ENCODE data around the gene LRRC36. TPM values are rescaled to one million over a fixed set of nuclear protein-coding genes. Genes with fewer than 3 reads are reported as not detected.

The LRRC36 gene
- total RNA-seq, 6 experiments from 2014 or later, result not detected

DNA sequence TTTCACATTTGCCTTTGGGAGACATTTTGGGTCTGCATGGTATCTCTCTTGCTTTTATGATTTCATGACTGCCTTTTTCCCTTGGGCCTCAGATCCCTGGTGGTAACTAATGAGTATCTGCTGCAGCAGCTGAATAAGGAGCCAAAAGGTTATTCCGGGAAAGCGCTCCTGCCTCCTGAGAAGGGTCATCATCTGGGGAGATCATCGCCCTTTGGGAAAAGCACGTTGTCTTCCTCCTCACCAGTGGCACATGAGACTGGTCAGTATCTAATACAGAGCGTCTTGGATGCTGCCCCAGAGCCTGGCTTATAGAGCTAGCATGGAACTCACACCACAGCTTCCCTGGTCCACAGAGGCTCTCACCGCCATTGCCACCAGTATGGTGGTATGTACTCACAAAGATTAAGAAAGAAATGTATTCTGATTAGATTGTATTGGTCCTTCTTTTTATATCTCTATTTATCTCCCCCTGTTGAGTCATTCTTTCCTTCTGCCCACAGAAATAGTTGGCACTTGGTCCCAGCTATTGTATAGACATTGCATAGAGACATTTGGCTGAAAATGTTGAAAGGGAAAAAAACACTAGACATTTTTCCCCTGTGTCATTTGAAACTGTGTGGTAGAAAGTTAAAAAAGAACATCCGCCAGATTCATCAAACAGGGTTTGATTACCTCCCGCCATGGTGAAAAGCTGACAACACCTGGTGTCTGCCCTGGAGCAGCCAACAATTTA is 58.3 kb downstream of the LRRC36 start:
- 84% methylated on average over 6 of the region's 8 CpGs for WGBS (ENCODE audit: insufficient coverage, low coverage, low lambda C conversion rate, missing lambda C conversion rate)

DNA sequence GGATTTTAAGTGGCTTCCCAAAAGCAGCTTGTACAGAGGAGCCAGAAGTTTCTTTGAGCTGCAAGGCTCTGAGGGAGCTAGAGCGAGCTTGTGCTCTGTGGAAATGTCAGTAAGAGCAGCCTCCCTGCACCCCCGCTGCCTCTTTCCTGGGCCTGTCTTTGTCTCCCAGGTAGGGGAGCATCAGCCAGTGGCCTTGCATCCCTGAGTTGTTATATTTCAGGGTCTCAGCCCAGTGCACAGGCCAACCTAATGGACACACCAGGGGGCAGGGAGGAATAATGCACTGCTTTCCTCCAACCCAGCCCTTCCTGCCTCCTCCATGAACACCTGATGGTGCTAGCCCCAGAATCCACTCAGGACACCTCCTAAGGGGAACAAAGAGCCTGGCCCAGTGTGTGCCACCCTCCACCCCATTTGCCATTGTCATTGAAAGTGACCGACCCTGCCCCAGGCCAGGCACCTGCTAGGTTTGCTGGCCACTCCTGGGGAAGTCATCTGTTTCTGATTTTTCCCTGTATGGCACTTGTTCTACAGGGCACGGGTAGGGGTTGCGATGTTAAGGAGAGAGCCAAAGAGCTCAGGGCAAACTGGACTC is 60.3 kb downstream of the LRRC36 start:
- Histone ChIP-seq H3K4me3 (no peak overlapping the region), H3K4me1 (no peaks in the 10 kb centered on the region), H3K9me3 (no peaks in the 10 kb centered on the region), H3K27me3 (no peaks in the 10 kb centered on the region), H3K36me3 (no peaks in the 10 kb centered on the region), H3K27ac (no peak overlapping the region)
- DNase-seq (no peak), ATAC-seq (no peak)
- WGBS (ENCODE audit: insufficient coverage, low coverage, low lambda C conversion rate, missing lambda C conversion rate), result 92% methylated on average over 2 of the region's 5 CpGs
- intact Hi-C loops (cut with DNase I), result no loop called here
- TF ChIP-seq, protein P1, sequence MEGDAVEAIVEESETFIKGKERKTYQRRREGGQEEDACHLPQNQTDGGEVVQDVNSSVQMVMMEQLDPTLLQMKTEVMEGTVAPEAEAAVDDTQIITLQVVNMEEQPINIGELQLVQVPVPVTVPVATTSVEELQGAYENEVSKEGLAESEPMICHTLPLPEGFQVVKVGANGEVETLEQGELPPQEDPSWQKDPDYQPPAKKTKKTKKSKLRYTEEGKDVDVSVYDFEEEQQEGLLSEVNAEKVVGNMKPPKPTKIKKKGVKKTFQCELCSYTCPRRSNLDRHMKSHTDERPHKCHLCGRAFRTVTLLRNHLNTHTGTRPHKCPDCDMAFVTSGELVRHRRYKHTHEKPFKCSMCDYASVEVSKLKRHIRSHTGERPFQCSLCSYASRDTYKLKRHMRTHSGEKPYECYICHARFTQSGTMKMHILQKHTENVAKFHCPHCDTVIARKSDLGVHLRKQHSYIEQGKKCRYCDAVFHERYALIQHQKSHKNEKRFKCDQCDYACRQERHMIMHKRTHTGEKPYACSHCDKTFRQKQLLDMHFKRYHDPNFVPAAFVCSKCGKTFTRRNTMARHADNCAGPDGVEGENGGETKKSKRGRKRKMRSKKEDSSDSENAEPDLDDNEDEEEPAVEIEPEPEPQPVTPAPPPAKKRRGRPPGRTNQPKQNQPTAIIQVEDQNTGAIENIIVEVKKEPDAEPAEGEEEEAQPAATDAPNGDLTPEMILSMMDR (IDR thresholded peaks at IDR 0.05), result no peak
- TF ChIP-seq POLR2A (IDR thresholded peaks at IDR 0.05), result no peak

More for the DNA sequence above, 58.3 kb downstream of the LRRC36 start:
- no peak overlapping the region for H3K27ac ChIP-seq
- no peaks in the 10 kb centered on the region for H3K9me3 ChIP-seq
- no peaks in the 10 kb centered on the region for H3K36me3 ChIP-seq
- no peak for ATAC-seq
- H3K27me3 ChIP-seq, result no peaks in the 10 kb centered on the region
- no peak for TF ChIP-seq POLR2A (IDR thresholded peaks at IDR 0.05)
- TF ChIP-seq, protein P1 (IDR thresholded peaks at IDR 0.05), result no peak
- H3K4me1 ChIP-seq, result no peaks in the 10 kb centered on the region
- no peak for DNase-seq
- intact Hi-C loops (cut with DNase I), result no loop called here
- H3K4me3 ChIP-seq, result no peak overlapping the region

DNA sequence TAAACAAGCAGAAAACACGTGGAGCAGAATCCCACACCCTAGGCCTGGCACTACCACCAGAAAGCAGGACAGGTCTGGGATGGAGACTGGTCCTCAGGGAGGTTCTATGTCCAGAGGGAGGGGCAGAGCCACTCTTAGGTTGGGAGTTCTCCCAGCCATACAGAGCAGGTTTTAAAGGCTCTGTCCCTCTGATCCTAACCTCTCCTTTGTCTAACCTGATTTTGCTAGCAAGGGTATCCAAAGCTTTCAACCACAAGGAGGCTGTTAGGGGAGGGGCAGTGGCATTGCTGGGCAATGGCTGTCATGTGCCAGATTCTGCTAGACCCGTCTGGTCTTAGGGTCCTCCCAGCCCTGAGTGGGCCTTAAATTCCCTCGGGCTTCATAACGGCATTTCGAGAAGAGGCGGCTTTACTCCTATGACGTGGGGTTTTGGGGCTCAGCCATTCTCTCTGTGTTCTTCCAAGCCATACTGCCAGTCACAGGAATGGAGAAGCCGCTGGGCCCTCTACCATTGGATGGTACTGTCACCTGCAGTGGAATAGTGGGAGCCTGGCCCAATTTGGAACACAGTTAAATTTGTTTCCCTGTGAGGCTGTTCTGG is 61.0 kb downstream of the LRRC36 start:
- Histone ChIP-seq H3K4me3 (no peak overlapping the region), H3K27ac (no peak overlapping the region), H3K36me3 (no peaks in the 10 kb centered on the region), H3K9me3 (no peaks in the 10 kb centered on the region), H3K27me3 (no peaks in the 10 kb centered on the region), H3K4me1 (no peaks in the 10 kb centered on the region)
- intact Hi-C loops (cut with DNase I), result no loop called here
- TF ChIP-seq, protein P1 (IDR thresholded peaks at IDR 0.05), result no peak
- TF ChIP-seq POLR2A (IDR thresholded peaks at IDR 0.05), result no peak
- no peak for DNase-seq
- no peak for ATAC-seq
- 57% methylated on average over 3 of the region's 8 CpGs for WGBS (ENCODE audit: insufficient coverage, low coverage, low lambda C conversion rate, missing lambda C conversion rate)

DNA sequence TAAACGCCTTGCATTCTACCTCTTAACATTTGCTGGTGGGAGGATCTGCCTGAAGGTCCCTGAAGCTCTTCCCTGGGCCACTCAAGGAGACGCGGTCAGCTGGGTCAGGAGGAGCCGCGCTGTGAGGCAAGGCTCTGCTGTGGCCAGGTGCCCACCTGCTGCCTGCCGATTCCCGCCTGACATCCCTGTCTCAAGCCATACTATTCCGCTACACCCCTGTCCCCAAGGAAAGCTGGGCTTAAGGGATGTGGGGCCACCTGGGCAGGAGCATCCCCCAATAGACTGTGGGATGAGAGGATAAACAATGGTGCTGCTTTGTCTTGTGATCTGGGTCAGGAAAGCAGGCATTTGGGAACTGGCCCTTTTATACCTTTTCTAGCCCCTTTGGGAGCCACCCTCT is 61.6 kb downstream of the LRRC36 start:
- WGBS (ENCODE audit: insufficient coverage, low coverage, low lambda C conversion rate, missing lambda C conversion rate), result 89% methylated on average over 7 of the region's 8 CpGs
- DNase-seq (no peak), ATAC-seq (no peak)
- intact Hi-C loops (cut with DNase I), result no loop called here
- no peak overlapping the region for H3K4me3 ChIP-seq
- no peaks in the 10 kb centered on the region for H3K27me3 ChIP-seq
- peaks cover 0 to under 1% (median 0%) of the 10 kb centered on the region in 4 donors for H3K4me1 ChIP-seq
- no peaks in the 10 kb centered on the region for H3K36me3 ChIP-seq
- TF ChIP-seq, protein P1 (IDR thresholded peaks at IDR 0.05), result no peak
- H3K27ac ChIP-seq, result no peak overlapping the region
- no peaks in the 10 kb centered on the region for H3K9me3 ChIP-seq

Measured in right lobe of liver (tissue), 6 donors.